ENCODE results near the gene RPP25L.
A peak's percentile ranks its signal among the peaks of the same experiment; 100 is the strongest.

The RPP25L gene

GRCh38 chr9:34651876-34652601 is 40.1 kb upstream of the RPP25L start, which contains the start of gene IL11RA:
TSS of gene IL11RA (plus strand) at chr9:34652185. CDS start at chr9:34655218, 3,033 bp downstream.
- Histone ChIP-seq H3K36me3 (ENCODE audit: control insufficient read depth in 1 of 2, insufficient read depth in 2 of 2, low read length in 2 of 2) (peaks cover 17 to 28% of the 10 kb centered on the region in 2 donors), H3K4me3 (ENCODE audit: low read depth in 1 of 2, low read length in 2 of 2) (peak within 1 kb of the TSS; percentile 65 to 66), H3K9ac (ENCODE audit: low read depth in 1 of 2, low read length in 2 of 2) (peak within 1 kb of the TSS; percentile 45 to 49), H3K27ac (ENCODE audit: low read depth, low read length) (peak within 1 kb of the TSS; percentile 80), H3K4me1 (ENCODE audit: control insufficient read depth in 1 of 2, insufficient read depth in 2 of 2, low read length in 2 of 2) (peaks cover 44 to 45% of the 10 kb centered on the region in 2 donors), H3K27me3 (ENCODE audit: control insufficient read depth in 1 of 2, insufficient read depth in 2 of 2, low read length in 2 of 2) (no peaks in the 10 kb centered on the region), H3K9me3 (ENCODE audit: control insufficient read depth in 1 of 2, low read length in 2 of 2) (no peaks in the 10 kb centered on the region)

GRCh38 chr9:34651321-34651720 is 39.4 kb upstream of the RPP25L start:
- Histone ChIP-seq H3K27me3 (ENCODE audit: control insufficient read depth in 1 of 2, insufficient read depth in 2 of 2, low read length in 2 of 2) (no peaks in the 10 kb centered on the region), H3K9me3 (ENCODE audit: control insufficient read depth in 1 of 2, low read length in 2 of 2) (no peaks in the 10 kb centered on the region), H3K27ac (ENCODE audit: low read depth, low read length) (peak overlapping the region; percentile 80), H3K4me1 (ENCODE audit: control insufficient read depth in 1 of 2, insufficient read depth in 2 of 2, low read length in 2 of 2) (peaks cover 45 to 51% of the 10 kb centered on the region in 2 donors), H3K36me3 (ENCODE audit: control insufficient read depth in 1 of 2, insufficient read depth in 2 of 2, low read length in 2 of 2) (peaks cover 17 to 28% of the 10 kb centered on the region in 2 donors), H3K4me3 (ENCODE audit: low read depth in 1 of 2, low read length in 2 of 2) (peak overlapping the region; percentile 37 to 66), H3K9ac (ENCODE audit: low read depth in 1 of 2, low read length in 2 of 2) (peak overlapping the region; percentile 36 to 49)

GRCh38 chr9:34650816-34651215 is 38.9 kb upstream of the RPP25L start:
- H3K4me1 ChIP-seq (ENCODE audit: control insufficient read depth in 1 of 2, insufficient read depth in 2 of 2, low read length in 2 of 2) = peaks cover 50 to 56% of the 10 kb centered on the region in 2 donors
- H3K9me3 ChIP-seq (ENCODE audit: control insufficient read depth in 1 of 2, low read length in 2 of 2) = no peaks in the 10 kb centered on the region
- H3K36me3 ChIP-seq (ENCODE audit: control insufficient read depth in 1 of 2, insufficient read depth in 2 of 2, low read length in 2 of 2) = peaks cover 17 to 28% of the 10 kb centered on the region in 2 donors
- peak overlapping the region; percentile 80 for H3K27ac ChIP-seq (ENCODE audit: low read depth, low read length)
- no peak overlapping the region for H3K9ac ChIP-seq (ENCODE audit: low read depth in 1 of 2, low read length in 2 of 2)
- no peaks in the 10 kb centered on the region for H3K27me3 ChIP-seq (ENCODE audit: control insufficient read depth in 1 of 2, insufficient read depth in 2 of 2, low read length in 2 of 2)
- no peak overlapping the region for H3K4me3 ChIP-seq (ENCODE audit: low read depth in 1 of 2, low read length in 2 of 2)

GRCh38 chr9:34648673-34649072 is 36.8 kb upstream of the RPP25L start:
- no peak overlapping the region for H3K27ac ChIP-seq (ENCODE audit: low read depth, low read length)
- no peaks in the 10 kb centered on the region for H3K27me3 ChIP-seq (ENCODE audit: control insufficient read depth in 1 of 2, insufficient read depth in 2 of 2, low read length in 2 of 2)
- H3K9me3 ChIP-seq (ENCODE audit: control insufficient read depth in 1 of 2, low read length in 2 of 2) = no peaks in the 10 kb centered on the region
- no peak overlapping the region for H3K9ac ChIP-seq (ENCODE audit: low read depth in 1 of 2, low read length in 2 of 2)
- peaks cover 17 to 28% of the 10 kb centered on the region in 2 donors for H3K36me3 ChIP-seq (ENCODE audit: control insufficient read depth in 1 of 2, insufficient read depth in 2 of 2, low read length in 2 of 2)
- no peak overlapping the region for H3K4me3 ChIP-seq (ENCODE audit: low read depth in 1 of 2, low read length in 2 of 2)
- H3K4me1 ChIP-seq (ENCODE audit: control insufficient read depth in 1 of 2, insufficient read depth in 2 of 2, low read length in 2 of 2) = peaks cover 56 to 61% of the 10 kb centered on the region in 2 donors

DNA sequence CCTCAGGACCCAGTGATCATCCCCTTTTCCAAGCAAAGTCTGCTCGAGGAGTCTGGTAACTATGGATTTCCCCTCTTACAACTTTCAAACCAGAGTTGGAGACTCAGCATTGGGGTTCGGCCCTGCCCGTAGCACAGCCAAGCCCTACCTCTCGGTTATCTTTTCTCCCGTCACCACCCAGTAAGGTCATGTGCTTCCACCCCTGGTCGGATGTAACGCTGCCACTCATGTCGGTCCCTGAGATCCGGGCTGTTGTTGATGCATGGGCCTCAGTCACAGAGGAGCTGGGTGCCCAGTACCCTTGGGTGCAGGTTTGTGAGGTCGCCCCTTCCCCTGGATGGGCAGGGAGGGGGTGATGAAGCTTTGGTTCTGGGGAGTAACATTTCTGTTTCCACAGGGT is 35.8 kb upstream of the RPP25L start:
- Histone ChIP-seq H3K36me3 (ENCODE audit: control insufficient read depth in 1 of 2, insufficient read depth in 2 of 2, low read length in 2 of 2) (peaks cover 17 to 28% of the 10 kb centered on the region in 2 donors), H3K9me3 (ENCODE audit: control insufficient read depth in 1 of 2, low read length in 2 of 2) (no peaks in the 10 kb centered on the region), H3K9ac (ENCODE audit: low read depth in 1 of 2, low read length in 2 of 2) (peak overlapping the region; percentile 95 to 100), H3K27ac (ENCODE audit: low read depth, low read length) (peak overlapping the region; percentile 88), H3K27me3 (ENCODE audit: control insufficient read depth in 1 of 2, insufficient read depth in 2 of 2, low read length in 2 of 2) (no peaks in the 10 kb centered on the region), H3K4me1 (ENCODE audit: control insufficient read depth in 1 of 2, insufficient read depth in 2 of 2, low read length in 2 of 2) (peaks cover 45 to 55% of the 10 kb centered on the region in 2 donors), H3K4me3 (ENCODE audit: low read depth in 1 of 2, low read length in 2 of 2) (peak overlapping the region; percentile 97 to 99)

GRCh38 chr9:34647084-34647403 is 35.1 kb upstream of the RPP25L start:
- H3K9me3 ChIP-seq (ENCODE audit: control insufficient read depth in 1 of 2, low read length in 2 of 2) = no peaks in the 10 kb centered on the region
- H3K27me3 ChIP-seq (ENCODE audit: control insufficient read depth in 1 of 2, insufficient read depth in 2 of 2, low read length in 2 of 2) = no peaks in the 10 kb centered on the region
- H3K4me1 ChIP-seq (ENCODE audit: control insufficient read depth in 1 of 2, insufficient read depth in 2 of 2, low read length in 2 of 2) = peaks cover 39 to 49% of the 10 kb centered on the region in 2 donors
- peak overlapping the region; percentile 88 for H3K27ac ChIP-seq (ENCODE audit: low read depth, low read length)
- peak overlapping the region; percentile 95 to 100 for H3K9ac ChIP-seq (ENCODE audit: low read depth in 1 of 2, low read length in 2 of 2)
- H3K36me3 ChIP-seq (ENCODE audit: control insufficient read depth in 1 of 2, insufficient read depth in 2 of 2, low read length in 2 of 2) = peaks cover 17 to 28% of the 10 kb centered on the region in 2 donors
- H3K4me3 ChIP-seq (ENCODE audit: low read depth in 1 of 2, low read length in 2 of 2) = peak overlapping the region; percentile 97 to 99

DNA sequence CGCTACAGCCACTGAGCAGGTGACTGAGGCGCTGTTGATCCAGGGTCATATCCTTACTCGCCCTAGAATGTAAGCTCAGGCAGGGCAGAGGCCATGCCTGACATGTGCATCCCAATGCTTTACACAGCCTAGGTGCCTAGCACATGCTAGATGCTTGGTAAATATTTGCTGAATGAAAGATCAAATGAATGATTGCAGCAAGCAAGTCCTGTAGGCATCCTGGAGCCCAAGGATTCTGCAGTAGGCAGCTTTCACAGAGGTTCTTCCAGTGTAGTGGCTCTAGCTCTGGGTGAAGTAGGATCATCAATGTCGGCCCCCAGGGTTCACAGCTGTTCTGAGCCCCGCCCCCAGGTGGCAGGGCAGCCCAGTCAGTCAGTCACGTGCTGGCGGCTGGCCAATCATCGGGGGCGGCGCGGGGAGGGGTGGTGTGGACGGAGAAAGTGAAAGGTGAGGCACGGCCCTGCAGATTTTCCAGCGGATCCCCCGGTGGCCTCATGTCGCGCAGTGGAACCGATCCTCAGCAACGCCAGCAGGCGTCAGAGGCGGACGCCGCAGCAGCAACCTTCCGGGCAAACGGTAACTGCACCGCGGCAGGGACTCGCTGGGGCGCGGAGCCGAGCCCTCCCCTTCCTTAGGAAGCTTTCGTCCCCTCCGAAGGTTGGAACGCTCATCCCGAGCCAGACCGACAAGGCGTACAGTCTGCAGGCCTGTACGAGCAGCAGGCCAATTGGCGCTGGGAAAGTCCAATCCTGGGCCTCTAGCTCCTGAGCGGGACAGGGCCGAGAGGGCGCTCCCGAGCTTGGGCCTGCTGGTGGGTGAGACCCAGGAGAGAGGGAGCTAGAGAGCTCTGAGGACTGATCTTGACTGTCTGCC is 34.5 kb upstream of the RPP25L start, which contains the start of gene GALT:
Gene GALT (plus strand): TSS at position 465 of the 873 bp plus-strand sequence. CDS start 30 bp downstream, at position 495.
- Histone ChIP-seq H3K4me3 (ENCODE audit: low read depth in 1 of 2, low read length in 2 of 2) (peak within 1 kb of the TSS; percentile 97 to 99), H3K4me1 (ENCODE audit: control insufficient read depth in 1 of 2, insufficient read depth in 2 of 2, low read length in 2 of 2) (peaks cover 33 to 45% of the 10 kb centered on the region in 2 donors), H3K36me3 (ENCODE audit: control insufficient read depth in 1 of 2, insufficient read depth in 2 of 2, low read length in 2 of 2) (peaks cover 17 to 28% of the 10 kb centered on the region in 2 donors), H3K27ac (ENCODE audit: low read depth, low read length) (peak within 1 kb of the TSS; percentile 88), H3K9ac (ENCODE audit: low read depth in 1 of 2, low read length in 2 of 2) (peak within 1 kb of the TSS; percentile 95 to 100), H3K9me3 (ENCODE audit: control insufficient read depth in 1 of 2, low read length in 2 of 2) (no peaks in the 10 kb centered on the region), H3K27me3 (ENCODE audit: control insufficient read depth in 1 of 2, insufficient read depth in 2 of 2, low read length in 2 of 2) (no peaks in the 10 kb centered on the region)

GRCh38 chr9:34644766-34645314 is 32.9 kb upstream of the RPP25L start:
- peak overlapping the region in 1 of 2 donors; percentile 29 for H3K4me3 ChIP-seq (ENCODE audit: low read depth in 1 of 2, low read length in 2 of 2)
- H3K9me3 ChIP-seq (ENCODE audit: control insufficient read depth in 1 of 2, low read length in 2 of 2) = no peaks in the 10 kb centered on the region
- H3K27ac ChIP-seq (ENCODE audit: low read depth, low read length) = no peak overlapping the region
- peaks cover 17 to 19% of the 10 kb centered on the region in 2 donors for H3K36me3 ChIP-seq (ENCODE audit: control insufficient read depth in 1 of 2, insufficient read depth in 2 of 2, low read length in 2 of 2)
- no peaks in the 10 kb centered on the region for H3K27me3 ChIP-seq (ENCODE audit: control insufficient read depth in 1 of 2, insufficient read depth in 2 of 2, low read length in 2 of 2)
- peaks cover 29 to 40% of the 10 kb centered on the region in 2 donors for H3K4me1 ChIP-seq (ENCODE audit: control insufficient read depth in 1 of 2, insufficient read depth in 2 of 2, low read length in 2 of 2)
- no peak overlapping the region for H3K9ac ChIP-seq (ENCODE audit: low read depth in 1 of 2, low read length in 2 of 2)

GRCh38 chr9:34642679-34643078 is 30.8 kb upstream of the RPP25L start:
- no peak overlapping the region for H3K27ac ChIP-seq (ENCODE audit: low read depth, low read length)
- H3K36me3 ChIP-seq (ENCODE audit: control insufficient read depth in 1 of 2, insufficient read depth in 2 of 2, low read length in 2 of 2) = no peaks in the 10 kb centered on the region
- H3K9me3 ChIP-seq (ENCODE audit: control insufficient read depth in 1 of 2, low read length in 2 of 2) = no peaks in the 10 kb centered on the region
- peaks cover 29 to 40% of the 10 kb centered on the region in 2 donors for H3K4me1 ChIP-seq (ENCODE audit: control insufficient read depth in 1 of 2, insufficient read depth in 2 of 2, low read length in 2 of 2)
- H3K27me3 ChIP-seq (ENCODE audit: control insufficient read depth in 1 of 2, insufficient read depth in 2 of 2, low read length in 2 of 2) = no peaks in the 10 kb centered on the region
- no peak overlapping the region for H3K9ac ChIP-seq (ENCODE audit: low read depth in 1 of 2, low read length in 2 of 2)
- no peak overlapping the region for H3K4me3 ChIP-seq (ENCODE audit: low read depth in 1 of 2, low read length in 2 of 2)

Data from duodenal mucosa (tissue), 2 donors.